Right ventricle myocardium inferior (tissue), 1 donor: ENCODE results near the gene GPER1. TPM values are rescaled to one million over a fixed set of nuclear protein-coding genes. Genes with fewer than 3 reads are reported as not detected.

Experiments used
- ATAC-seq: fragments of 200-7000 bp; cut with Tn5 transposase; one replicate; pipeline ENCODE4 v1.9.1; 2020; ENCODE audit warnings: mild to moderate bottlenecking, moderate library complexity
- DNase-seq: peaks from one replicate; pipeline ENCODE4 v3.0.0; 2021; ENCODE audit errors: missing footprints
- intact Hi-C: fragments of 100-400 bp; cut with DNase I; formaldehyde crosslinking; loops from one replicate; pipeline ENCODE4 v1.11.0; 2022
- total RNA-seq: library from RNA; stranded (reverse); fragmentation: NEBNext Ultra II Directional; extraction: Animal tissue kit (Norgen Biotek cat#: 25700); gene quantifications from one replicate; pipeline ENCODE4 v1.2.1, GENCODE V29; 2021
- donor health status: DM: no; HTN: yes; CAD: no; lungs with severe emphysema.

GPER1 gene
- total RNA-seq, 1 donor from 2014 or later: 3.6 TPM

DNA sequence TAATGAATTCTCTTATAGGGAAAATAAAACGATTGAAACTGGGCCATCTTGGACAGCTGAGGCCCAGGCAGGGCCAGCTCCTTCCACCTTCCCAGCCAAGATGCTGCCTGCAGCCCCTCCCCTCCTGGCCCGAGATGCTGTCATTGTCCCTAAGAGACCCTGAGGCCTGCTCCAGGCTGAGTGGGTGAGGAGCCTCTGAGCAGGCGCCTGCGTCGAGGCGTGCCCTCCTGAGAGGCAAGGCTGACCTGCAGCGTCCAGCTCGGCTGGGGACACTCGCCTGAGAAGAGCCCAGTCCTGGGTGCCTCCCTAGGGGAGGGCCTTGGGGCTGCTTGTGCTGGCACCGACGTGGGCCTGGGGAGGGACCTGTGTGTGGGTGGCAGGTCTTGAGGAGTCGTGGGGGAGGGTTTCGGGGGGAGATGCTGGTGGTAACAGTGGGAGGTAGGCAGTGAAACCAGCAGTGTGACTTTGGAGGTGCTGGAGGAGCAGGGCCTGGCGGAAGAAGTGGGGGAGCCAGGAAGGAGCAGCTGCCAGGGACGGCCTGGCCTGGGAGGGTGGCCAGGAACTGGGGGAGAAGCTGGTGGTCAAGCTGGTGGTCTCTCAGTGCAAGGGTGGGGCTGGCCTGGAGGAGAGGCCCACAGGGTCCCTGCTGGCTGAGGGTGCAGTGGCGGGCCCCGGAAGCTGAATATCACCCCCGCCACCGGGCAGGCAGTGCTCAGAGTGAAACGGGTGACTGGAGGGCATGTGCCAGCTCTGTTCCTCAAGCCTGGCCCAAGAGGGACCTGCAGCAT is 35.7 kb upstream of the GPER1 start:
- DNase-seq: peak; percentile 70

DNA sequence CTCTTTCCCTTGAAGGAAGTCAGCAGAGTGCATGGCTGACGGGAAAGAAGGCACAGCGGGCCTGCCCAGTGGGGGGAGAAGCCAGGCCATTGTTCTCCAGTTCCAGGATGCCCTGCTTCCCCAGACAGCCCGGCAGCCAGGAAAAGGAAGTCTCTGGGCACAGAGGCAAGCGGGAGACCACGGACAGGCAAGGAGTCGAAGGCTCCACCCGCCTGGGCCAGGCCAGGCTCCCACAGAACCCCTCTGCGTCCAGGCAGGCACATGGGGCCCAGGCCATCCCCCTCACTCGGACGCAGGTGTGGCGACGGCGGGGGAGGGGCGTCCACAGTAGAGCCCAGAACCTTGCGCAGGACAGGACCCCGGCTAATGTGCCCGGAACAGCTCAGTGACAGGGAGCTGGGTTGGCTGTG is 34.9 kb upstream of the GPER1 start:
- ATAC-seq (no peak), DNase-seq (peak; percentile 69)
- intact Hi-C loops: loop anchor here (10.0 kb wide), 1 partner anchor 402 kb away; the partner anchor contains the start of gene MICALL2

More for the DNA sequence above, 35.7 kb upstream of the GPER1 start:
- intact Hi-C loops: loop anchor here (10.0 kb wide), 1 partner anchor 403 kb away; the partner anchor contains the start of gene MICALL2
- peak; percentile 28 for ATAC-seq

DNA sequence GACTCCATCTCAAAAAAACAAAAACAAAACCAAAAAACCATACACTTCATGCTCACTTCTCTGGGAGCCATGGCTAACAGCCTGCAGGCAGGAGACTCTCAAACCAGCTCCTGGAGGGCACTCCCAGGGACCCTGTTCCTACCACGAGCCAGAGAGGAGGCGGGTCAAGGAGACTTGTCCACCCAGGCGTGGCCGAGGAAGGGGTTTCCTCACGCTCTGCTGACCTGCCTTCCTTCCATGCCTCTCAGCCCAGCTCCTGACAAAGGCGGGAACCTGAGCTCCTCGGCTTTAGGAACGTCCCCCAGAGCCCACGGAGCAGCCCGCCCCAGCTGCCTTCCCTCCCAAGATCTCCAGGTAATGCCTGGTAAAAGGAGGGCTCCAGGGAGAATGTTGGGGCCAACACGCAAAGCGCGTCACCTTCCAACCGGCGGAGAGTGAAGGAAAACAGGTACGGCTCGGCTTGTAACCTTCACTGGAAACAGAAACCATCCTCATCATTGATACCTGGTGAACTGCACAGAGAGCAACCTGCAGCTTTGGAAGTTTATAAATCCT is 34.0 kb upstream of the GPER1 start:
- intact Hi-C loops: loop anchor here (10.0 kb wide), 1 partner anchor 401 kb away; the partner anchor contains the start of gene MICALL2
- DNase-seq (no peak), ATAC-seq (no peak)

DNA sequence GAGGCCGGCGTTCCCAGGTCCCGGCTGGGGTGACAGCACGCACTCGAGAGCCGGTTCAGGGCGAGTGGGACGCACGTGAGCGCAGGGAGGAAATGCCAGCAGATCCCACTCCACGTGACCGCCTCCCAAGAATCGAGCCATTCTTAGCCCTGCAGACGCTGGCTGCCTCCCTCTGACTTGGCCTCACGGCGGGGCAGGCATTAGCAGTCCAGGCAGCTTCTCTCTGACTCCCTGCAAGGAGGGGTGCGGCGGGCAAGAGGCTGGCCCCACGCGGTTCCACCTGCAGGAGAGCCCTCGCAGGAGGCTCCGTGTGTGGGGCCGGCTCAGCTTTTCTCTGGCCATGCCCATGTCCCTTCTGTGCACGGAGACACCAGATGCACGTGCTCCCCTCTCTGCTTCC is 33.5 kb upstream of the GPER1 start:
- DNase-seq: peak; percentile 75
- ATAC-seq: no peak
- intact Hi-C loops: loop anchor here (10.0 kb wide), 1 partner anchor 400 kb away; the partner anchor contains the start of gene MICALL2

DNA sequence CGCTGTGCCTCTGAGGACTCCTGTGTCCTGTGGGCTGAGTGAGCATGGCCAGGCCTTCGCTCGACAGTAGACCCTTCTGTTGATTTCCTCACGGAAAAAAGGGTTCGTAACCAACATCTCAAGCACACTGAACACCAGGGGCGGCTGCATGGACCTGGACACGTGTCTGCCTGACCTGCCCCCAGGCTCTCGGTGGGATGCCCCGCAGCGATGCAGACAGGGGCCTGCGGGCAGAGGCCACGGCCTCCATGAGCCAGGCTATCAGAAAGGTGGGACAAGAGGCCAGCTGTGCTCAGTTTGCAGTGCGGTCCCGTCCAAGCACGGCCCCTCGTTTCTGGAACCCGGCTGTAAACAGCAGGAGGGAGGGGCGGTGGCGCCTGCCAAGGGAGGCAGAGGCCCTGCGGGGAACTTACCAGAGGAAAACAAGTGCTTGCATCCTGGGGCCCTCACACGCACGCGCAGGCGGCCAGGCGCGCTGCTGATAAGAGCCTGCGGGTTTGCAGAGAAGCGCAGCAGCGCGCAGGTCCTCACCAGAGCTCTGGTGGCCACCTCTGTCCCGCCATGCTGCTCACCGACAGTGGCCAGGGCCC is 33.0 kb upstream of the GPER1 start:
- intact Hi-C loops: loop anchor here (10.0 kb wide), 1 partner anchor 400 kb away; the partner anchor contains the start of gene MICALL2
- peak; percentile 91 for DNase-seq
- ATAC-seq: peak; percentile 64

DNA sequence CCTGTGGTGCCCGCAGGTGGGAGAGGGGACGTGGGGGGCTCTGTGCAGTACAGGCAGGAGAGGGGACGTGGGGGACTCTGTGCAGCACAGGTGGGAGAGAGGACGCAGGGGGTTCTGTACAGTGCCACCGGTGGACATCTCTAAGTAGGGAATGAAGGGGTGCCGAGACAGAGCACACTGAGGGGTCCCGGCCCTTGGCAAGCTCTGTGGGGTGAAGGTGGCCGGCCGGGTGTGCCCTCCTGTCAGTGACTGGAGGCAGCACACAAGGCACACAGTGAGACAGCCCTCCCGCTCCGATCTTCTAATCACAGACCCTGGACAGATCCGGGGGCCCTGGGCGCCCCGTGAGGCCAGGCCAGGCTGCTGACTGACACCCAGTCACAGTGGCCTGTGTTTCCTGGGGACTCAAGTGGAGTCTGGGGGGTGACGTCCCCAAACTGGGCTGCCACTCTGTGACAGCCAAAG is 32.4 kb upstream of the GPER1 start:
- intact Hi-C loops: loop anchor here (10.0 kb wide), 1 partner anchor 399 kb away; the partner anchor contains the start of gene MICALL2
- DNase-seq (peak; percentile 64), ATAC-seq (no peak)

DNA sequence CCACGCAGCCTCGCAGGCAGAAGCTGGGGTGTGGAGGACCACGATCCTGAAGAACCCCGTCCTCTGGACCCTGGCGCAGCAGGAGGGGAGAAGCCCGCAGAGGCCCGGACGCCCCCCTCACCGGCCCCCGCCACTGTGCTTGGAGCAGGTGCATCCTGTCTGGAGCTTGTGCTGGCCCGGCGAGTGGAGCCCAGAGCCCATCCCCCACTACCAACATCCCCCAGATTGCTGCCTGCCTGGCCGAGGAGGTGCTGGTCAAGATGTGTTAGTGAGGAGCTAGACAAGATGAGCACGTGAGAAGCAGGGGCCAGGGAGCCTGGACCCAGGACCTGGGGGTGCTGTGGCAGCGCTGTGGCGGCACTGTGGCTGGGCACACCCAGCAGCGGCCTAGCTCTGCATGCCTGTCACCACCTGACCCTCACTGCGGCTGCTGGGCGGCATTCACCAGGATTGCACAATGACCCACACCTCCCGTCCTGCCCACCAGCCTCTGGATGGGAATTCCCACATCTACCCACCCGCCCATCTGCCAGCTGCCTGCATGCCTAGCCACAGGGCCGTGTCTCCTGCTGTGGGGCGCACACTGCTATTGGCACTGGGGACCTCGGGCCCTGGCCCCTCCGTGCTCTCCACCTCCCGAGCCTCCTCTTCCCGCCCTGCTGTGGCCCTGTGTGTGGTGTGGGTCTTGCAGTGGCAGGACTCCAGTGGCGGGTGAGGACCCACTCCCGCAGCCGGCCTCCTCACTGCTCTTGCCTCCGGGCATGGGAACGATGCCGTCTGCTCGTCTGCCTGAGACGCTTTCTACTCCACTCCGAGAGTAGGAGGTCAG is 31.7 kb upstream of the GPER1 start:
- intact Hi-C loops: loop anchor here (10.0 kb wide), 1 partner anchor 399 kb away; the partner anchor contains the start of gene MICALL2
- ATAC-seq (peak; percentile 35), DNase-seq (peak; percentile 70)

DNA sequence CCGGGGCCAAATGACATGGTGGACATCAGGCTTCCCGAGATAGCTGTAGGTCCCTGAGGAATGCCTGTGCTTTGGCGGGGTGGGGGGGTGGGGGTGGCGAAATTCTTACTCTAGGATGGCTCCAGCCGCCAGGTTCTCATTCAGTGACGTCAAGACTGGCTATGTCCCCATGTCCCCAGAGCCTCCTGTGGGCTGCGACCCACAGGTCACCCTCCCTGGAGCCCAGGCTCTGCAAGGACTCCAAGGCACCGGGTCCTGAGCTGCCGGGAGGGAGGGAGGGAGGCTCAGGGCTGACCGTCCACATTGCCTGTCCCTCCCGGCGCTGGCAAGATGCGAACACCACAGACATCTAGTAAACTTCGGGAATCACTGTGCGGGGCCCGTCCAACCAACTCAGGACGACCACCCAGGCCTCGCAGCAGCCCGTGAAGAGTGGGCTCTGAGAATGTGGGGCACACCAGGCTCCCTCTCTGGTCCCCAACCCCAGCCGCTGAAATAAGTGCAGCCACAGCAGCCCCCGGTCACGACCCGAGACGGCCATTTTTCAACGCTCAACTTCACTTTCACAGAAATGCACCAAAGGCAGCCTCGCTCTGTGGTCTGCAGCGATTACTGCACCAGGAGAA is 31.0 kb upstream of the GPER1 start:
- DNase-seq (peak; percentile 65), ATAC-seq (no peak)
- intact Hi-C loops: loop anchor here (10.0 kb wide), 1 partner anchor 398 kb away; the partner anchor contains the start of gene MICALL2

DNA sequence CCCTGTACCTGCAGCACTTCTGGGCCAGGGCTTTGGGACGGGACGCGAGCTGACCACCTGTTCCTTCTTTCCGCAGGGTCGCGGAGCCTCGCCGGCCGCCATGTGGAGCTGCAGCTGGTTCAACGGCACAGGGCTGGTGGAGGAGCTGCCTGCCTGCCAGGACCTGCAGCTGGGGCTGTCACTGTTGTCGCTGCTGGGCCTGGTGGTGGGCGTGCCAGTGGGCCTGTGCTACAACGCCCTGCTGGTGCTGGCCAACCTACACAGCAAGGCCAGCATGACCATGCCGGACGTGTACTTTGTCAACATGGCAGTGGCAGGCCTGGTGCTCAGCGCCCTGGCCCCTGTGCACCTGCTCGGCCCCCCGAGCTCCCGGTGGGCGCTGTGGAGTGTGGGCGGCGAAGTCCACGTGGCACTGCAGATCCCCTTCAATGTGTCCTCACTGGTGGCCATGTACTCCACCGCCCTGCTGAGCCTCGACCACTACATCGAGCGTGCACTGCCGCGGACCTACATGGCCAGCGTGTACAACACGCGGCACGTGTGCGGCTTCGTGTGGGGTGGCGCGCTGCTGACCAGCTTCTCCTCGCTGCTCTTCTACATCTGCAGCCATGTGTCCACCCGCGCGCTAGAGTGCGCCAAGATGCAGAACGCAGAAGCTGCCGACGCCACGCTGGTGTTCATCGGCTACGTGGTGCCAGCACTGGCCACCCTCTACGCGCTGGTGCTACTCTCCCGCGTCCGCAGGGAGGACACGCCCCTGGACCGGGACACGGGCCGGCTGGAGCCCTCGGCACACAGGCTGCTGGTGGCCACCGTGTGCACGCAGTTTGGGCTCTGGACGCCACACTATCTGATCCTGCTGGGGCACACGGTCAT is 30.3 kb upstream of the GPER1 start:
- intact Hi-C loops: loop anchor here (10.0 kb wide), 1 partner anchor 397 kb away; the partner anchor contains the start of gene MICALL2
- DNase-seq (peak; percentile 66), ATAC-seq (no peak)

DNA sequence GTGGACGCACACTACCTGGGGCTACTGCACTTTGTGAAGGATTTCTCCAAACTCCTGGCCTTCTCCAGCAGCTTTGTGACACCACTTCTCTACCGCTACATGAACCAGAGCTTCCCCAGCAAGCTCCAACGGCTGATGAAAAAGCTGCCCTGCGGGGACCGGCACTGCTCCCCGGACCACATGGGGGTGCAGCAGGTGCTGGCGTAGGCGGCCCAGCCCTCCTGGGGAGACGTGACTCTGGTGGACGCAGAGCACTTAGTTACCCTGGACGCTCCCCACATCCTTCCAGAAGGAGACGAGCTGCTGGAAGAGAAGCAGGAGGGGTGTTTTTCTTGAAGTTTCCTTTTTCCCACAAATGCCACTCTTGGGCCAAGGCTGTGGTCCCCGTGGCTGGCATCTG is 29.6 kb upstream of the GPER1 start:
- intact Hi-C loops: loop anchor here (10.0 kb wide), 1 partner anchor 396 kb away; the partner anchor contains the start of gene MICALL2
- DNase-seq (peak; percentile 61), ATAC-seq (no peak)

DNA sequence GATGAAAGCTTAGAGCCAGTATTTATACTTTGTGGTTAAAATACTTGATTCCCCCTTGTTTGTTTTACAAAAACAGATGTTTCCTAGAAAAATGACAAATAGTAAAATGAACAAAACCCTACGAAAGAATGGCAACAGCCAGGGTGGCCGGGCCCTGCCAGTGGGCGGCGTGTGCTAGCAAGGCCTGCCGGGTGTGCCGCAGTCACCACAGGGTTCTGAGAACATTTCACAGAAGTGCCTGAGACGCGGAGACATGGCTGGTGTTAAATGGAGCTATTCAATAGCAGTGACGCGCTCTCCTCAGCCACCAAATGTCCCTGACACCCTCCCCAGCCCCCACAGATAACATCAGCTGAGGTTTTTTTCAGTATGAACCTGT is 29.1 kb upstream of the GPER1 start:
- intact Hi-C loops: loop anchor here (10.0 kb wide), 1 partner anchor 396 kb away; the partner anchor contains the start of gene MICALL2
- DNase-seq (peak; percentile 35), ATAC-seq (no peak)

DNA sequence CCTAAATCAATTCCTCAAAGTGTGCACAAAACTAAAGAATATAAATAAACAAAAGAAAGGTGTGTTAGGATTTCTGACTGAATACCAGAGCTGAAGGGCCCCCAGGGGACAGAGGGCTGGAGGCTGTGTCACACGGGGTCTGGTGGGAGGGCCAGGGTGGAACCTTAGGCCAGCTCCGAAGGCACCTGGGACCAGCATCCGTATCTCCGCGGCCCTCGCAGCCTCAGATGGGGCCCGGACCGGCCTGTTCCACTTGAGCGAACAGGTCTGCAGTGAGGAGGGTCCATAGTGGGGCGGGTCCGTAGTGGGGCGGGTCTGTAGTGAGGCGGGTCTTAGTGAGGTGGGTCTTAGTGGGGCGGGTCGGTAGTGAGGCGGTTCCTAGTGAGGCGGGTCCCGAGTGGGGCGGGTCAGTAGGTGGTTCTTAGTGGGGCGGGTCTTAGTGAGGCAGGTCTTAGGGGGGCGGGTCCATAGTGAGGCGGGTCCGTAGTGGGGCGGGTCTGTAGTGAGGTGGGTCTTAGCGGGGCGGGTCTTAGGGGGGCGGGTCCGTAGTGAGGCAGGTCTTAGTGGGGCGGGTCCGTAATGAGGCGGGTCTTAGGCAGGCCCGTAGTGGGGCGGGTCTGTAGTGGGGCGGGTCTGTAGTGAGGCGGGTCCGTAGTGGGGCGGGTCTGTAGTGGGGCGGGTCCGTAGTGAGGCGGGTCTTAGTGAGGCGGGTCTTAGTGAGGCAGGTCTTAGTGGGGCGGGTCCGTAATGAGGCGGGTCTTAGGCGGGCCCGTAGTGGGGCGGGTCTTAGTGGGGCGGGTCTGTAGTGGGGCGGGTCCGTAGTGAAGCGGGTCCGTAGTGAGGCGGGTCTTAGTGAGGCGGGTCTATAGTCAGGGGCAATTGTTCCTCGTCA is 28.5 kb upstream of the GPER1 start:
- ATAC-seq (peak; percentile 15), DNase-seq (peak; percentile 68)
- intact Hi-C loops: loop anchor here (2.0 to 10.0 kb wide), 3 partner anchors 15 to 395 kb away; partner anchors contain the start of genes GPR146 and MICALL2

DNA sequence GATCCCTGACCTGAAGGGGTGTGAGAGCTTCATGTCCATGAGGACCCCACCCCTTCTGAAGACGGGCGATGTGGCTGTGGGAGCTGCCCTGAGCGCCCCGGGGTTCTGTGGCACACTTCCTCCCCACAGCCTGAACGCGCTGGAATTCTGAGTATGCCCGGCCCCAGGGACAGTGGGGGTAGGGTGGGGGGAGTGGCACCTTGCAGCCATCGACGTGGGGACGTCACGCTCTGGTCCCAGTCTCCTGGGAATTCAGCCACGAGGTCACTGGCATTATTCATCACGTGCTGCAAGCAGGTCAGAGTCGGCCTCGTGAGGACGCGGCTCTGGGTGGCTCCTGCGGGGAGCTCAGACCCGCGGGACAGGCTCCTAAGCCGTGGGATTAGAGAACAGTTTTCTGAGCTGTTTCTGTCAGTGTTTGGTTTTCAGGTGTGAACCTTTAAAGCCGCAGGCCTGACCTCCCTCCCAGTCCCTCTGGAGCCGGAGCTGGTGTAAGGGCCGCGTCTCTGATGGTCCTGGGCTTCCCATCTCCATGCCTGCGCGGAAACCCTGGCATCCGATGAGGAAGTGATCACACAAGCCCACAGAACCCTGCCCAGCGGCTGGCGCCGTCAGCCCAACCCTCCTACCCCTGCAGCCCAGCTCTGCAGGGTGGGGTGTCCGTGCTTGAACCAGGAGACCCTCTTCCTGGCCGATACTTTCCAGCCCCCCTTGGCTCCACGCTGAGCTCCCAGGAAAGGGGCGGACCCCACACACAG is 27.4 kb upstream of the GPER1 start:
- DNase-seq (peak; percentile 79), ATAC-seq (peak; percentile 42)
- intact Hi-C loops: loop anchor here (2.0 to 5.0 kb wide), 2 partner anchors 16 to 33 kb away; partner anchors contain the start of gene GPR146

DNA sequence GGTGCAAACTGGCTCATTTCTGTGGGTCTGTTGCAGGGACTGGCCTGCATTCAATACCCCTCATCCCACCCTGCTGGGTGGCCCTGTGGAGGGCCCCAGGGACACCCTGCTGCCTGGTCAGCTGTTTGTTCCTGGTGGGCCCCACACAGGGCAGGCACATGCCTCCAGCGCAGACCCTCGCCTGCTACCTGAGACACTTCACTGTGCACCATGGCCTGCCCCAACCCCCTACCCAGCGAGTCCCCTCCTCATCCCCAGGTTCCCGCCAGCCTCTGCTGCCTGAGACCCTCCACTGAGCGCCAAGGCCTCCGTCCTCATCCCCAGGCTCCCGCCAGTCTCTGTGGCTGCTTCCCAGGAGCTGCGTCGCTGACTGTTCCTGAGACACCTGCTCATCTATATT is 26.7 kb upstream of the GPER1 start:
- intact Hi-C loops: loop anchor here (2.0 to 5.0 kb wide), 2 partner anchors 16 to 34 kb away; partner anchors contain the start of gene GPR146
- no peak for ATAC-seq
- peak; percentile 37 for DNase-seq
